CD4-positive, alpha-beta T cell treated with Interleukin-15 for 4 hours (primary cell): Measurements from ENCODE around the gene COMMD1.
"Not testable (repeated sequence)": the region's sequence is repeated elsewhere in the genome, so short reads cannot be mapped to it uniquely, and the experiment has no call there.

Experiments
- DNase-seq: peaks from one replicate; pipeline ENCODE4 v3.0.0-alpha.2; 2020; ENCODE audit warnings: low spot score

The COMMD1 gene

GRCh38 chr2:61924895-61925663 lies 19.6 kb downstream of the COMMD1 start:
- no peak for DNase-seq

DNA sequence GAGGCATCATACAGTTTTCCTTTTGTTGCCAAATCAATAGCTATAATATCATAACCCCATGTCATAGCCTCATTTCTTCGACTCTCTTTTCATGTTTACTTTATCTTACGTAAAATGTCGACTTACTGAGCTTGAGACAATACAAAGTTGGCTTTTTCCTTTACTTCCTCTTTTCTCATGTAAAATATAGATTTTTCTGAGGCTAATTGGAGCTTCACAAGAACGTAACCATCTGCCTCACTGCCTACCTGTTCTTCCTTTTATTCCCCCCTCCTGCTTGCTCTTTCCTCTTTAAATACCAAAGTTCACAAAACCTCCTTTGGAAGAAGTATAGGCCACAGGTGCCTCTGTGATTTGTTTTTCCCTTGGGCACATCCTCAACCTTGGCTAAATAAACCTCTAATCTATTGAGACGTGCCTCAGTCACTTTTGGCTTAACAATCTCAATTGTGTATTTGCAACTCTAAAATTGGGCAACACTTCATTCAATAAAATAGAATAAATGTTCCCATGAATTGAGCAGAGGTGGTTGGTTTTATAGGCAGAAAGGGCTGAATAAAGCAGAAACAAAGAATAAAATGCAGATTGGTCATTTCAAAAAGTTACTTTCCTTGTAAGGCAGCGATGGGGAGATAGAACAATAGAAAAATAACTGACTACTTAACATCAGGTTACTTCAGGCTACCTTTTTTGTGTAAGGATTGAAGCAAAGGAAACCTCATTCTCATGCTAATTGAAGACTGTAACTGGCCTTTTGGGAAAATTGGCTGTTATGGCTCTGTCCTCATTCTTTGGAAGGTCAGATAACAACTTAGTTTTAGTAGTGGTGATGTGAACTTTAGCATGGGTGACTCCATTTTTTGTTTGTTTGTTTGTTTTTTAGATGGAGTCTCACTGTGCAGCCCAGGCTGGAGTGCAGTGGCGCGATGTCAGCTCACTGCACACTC lies 21.3 kb downstream of the COMMD1 start:
- no peak for DNase-seq

DNA sequence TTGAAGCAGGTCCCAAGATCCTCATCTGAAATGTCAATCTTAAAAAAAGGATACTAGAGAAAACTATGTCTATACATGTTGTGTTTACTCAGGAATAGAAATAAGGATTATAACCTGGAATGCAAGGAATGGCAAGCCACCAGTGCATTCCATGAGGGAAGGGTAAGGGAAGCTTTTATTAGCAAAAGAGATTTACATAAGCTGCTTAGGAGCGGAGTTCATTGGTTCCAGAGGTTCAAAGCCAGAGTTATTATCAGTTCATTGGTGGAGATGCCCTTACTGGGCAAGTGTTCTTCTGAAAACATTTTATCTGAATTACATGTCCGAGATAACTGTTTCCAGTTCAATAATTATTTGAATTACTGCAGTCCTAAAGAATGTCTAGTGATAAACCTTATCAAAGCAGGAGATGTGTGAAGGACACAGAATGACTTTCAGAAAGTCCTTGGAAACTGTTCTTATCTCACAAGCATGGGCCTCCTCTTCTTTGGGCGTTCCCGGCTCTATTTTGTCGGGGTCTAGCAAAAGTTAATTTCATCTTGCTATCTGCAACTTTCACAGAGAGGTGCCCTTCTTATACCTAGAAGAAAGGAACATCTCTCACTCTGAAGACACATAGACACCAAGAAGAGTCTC lies 23.5 kb downstream of the COMMD1 start:
- no peak for DNase-seq

GRCh38 chr2:61937098-61937497 lies 31.6 kb downstream of the COMMD1 start:
- DNase-seq: no peak

- no peak for DNase-seq
Observed at GRCh38 chr2:61937886-61938285, 32.4 kb downstream of the COMMD1 start.

DNA sequence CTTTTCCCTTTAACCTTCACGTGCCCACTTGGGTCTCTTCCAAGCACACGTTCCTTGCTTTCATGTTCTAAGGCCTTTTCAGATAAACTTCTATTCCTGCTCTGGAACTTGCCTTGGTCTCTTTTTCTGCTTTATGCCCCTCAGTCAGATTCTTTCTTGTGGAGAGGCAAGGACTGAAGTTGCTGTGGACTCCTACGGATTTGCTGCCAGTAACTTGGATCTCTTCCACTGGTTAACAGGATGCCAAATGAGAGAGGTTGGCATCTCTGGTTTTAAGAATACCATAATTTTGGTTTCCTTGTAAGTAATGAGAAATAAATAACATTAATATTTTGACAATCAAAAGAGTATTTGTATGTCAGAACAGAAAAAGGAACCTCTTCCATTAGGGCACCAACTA lies 33.0 kb downstream of the COMMD1 start:
- DNase-seq: no peak

- DNase-seq: no peak
Observed at GRCh38 chr2:61943251-61943650, 37.8 kb downstream of the COMMD1 start.

GRCh38 chr2:61946666-61947065 lies 41.2 kb downstream of the COMMD1 start:
- DNase-seq: no peak

DNA sequence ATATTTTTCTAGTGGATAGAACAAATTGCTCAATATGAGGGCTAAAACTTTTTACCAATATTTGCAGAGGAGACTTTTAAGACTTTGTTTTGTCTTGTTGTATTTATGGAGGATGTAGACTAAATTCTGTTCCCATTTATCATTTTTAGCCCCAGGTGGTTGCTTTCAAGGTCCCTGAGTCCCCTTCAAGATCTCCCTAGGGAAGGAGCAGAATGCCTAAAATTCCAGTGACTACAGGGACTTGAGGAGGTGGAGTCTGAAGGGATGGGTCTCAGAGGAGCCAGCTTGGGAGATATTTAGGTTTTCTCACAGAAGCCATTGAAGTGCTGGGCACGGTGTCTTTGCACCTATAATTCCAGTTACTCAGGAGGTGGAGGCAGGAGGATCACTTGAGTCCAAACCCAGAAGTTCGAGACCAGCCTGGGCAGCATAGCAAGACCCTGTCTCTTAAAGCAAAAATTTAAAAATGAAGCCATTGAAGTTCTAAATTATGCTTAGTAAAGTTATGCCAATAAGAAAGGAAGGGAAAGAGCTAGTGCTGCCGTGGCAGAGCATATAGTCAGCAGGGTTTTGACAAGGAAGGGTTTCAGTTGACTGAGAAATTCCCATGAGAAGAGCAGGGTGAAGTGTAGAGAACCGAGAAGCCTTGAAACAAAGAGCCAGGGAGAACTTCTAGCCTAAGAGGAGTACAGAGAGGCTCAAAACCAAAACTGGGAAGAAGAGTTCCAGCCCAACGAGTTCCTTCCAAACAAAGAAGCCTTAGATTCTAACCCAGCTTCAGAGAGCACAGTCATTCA lies 43.4 kb downstream of the COMMD1 start:
- DNase-seq: no peak

- DNase-seq: no peak
Observed at GRCh38 chr2:61949458-61949713, 43.9 kb downstream of the COMMD1 start.

GRCh38 chr2:61949714-61950560 lies 44.5 kb downstream of the COMMD1 start:
- no peak for DNase-seq

DNA sequence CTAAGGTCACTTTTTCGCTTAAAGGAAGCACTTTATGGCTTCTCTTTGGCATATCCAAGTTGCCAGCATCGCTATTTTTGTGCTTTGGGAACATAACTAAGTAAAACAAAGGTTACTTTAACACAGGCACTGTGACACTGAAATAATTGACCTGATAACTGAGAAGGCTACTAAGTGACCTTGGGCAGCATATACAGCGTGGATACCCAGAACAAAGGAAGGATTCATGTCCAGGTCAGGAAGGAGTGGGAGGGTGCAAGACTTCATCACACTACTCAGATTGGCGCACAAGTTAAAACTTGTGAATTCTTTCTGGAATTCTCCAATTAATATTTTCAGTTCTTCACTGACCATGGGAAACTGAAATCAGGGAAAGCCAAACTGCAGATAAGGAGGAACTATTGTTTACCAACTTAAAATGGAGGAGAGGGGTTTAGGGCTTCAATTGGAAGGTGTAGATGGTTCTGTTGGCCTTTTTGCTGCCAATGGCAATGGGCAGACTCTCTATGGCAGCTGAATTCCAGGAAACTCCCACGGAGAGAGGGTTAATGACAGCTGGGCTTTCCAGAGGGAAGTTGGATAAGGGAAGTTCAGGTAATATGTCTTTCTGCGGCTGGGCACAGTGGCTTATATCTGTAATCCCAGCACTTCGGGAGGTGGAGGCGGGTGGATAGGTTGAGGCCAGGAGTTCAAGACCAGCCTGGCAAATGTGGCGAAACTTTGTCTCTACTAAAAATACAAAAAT lies 45.3 kb downstream of the COMMD1 start:
- no peak for DNase-seq

DNA sequence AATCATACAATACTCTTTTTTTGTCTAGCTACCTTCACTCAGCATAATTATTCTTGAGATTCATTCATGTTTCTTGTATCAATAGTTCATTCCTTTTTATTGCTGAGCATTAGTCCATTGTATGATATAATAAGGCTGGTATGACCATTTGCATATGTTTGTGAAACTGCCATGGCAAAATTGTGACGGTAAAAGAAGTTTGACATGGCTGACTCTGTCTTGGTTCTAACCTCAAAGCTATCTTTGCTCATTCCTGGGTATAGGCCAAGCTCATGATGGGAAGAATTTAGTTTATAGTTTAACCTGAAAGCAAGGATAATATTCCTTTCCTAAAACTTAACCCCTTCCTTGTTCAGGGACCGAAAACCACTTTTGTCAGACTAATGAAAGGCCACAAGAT lies 46.4 kb downstream of the COMMD1 start:
- no peak for DNase-seq

DNA sequence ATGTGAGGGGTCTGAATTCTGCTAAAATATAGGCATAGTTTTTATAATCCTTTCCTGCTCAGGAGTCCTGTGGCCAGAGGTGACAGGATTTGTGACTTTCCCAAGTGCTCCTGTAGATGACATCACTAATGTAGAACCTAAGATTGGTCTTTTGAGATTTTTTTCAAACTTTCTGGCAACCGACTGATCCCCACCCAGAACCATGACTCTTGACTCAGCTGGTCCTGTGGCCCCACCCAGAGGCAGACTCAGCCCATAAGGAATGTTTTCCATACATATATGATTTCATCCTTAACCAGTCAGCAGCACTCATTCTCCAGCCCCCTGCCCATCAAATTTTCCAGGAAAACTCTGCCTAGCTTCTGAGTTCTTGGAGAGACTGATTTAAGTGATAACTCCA lies 46.8 kb downstream of the COMMD1 start:
- DNase-seq: no peak

DNA sequence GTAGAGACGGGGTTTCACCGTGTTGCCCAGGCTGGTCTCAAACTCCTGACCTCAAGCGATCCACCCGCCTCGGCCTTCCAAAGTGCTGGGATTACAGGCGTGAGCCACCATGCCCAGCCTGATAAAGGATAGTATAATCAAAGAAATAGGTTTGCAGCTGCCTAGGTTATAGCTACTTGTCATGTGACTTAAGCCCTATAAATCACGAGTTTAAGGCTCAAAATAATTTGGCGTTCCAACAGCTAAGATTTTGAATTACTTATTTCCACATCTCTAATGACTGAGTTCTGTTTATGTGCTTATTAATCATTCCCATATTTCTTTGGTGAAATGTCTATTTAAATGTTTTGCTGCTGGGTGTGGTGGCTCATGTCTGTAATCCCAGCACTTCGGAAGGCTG lies 49.4 kb downstream of the COMMD1 start:
- not testable (repeated sequence) for DNase-seq

DNA sequence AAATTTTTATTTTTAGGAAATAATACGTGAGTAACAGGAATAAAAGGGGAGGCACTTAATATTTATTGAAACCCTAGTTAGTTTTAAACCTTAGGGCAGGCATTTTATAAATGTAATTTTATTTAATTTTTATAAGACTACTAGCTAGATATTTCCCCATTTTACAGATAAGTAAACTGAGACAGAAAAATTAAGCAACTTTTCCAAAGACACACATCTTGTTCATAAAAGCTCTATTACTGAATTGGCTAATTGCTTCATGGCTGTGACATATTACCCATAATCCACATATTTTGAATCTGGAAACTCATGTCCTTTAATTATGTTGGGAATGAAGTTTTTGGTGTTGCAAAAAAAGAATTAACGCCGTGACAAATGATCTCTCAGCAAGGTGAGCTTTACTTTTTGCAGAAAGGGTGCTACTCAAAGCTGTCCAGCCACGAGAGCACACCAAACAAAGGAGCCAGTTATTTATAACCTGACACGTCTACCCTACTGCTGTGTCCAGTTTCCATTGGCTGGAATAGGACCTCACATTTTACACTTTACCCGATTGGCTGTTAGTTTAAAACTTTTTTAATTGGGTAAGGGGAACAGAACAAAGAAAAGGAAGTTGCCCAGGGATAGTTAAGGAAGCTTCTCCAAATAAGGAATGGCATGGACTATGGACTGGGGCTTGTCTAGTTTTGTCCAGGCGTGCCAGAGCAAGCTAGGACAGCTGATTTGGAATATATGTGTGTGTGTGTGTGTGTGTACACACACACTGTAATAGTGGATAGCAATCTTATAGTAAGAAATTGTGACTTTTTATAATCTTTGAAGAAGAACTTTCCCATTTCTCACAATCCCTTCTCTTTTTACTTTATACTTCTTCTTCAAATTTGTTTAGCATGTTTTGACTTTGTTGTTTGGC lies 54.2 kb downstream of the COMMD1 start:
- DNase-seq: no peak

DNA sequence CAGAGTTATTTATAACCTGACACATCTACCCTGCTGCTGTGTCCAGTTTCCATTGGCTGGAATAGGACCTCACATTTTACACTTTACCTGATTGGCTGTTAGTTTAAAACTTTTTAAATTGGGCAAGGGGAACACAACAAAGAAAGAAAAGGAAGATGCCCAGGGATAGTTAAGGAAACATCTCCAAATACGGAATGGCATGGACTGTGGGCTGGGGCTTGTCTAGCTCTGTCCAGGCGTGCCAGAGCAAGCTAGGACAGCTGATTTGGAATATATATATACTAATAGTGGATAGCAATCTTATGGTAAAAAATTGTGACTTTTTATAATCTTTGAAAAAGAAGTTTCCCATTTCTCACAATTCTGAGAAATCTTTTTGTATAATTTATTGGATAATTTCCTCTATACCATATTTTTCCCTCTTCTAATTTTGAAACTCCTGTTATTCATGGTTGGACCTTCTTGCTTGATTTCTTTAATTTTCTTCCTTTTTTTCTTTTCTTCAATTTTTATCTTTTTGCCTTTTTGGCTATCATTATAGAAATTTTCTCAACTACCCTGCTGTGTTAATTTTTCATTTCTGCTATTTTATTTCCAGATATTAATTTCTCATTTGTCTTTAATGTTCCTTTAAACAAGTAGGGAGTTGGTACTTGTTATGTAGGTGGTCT lies 55.9 kb downstream of the COMMD1 start:
- no peak for DNase-seq

GRCh38 chr2:61962095-61962984 lies 56.9 kb downstream of the COMMD1 start:
- no peak for DNase-seq
